HG03108 (cell line): Measurements from ENCODE around the gene PHLDA3.
"Not testable (repeated sequence)": the region's sequence is repeated elsewhere in the genome, so short reads cannot be mapped to it uniquely, and the experiment has no call there.

ENCODE experiments used
- ATAC-seq: cut with Tn5 transposase; IDR thresholded peaks from one replicate; pipeline ENCODE4 v1.9.1; 2021; ENCODE audit warnings: moderate library complexity; ENCODE audit not compliant: unreplicated experiment

Gene PHLDA3

DNA sequence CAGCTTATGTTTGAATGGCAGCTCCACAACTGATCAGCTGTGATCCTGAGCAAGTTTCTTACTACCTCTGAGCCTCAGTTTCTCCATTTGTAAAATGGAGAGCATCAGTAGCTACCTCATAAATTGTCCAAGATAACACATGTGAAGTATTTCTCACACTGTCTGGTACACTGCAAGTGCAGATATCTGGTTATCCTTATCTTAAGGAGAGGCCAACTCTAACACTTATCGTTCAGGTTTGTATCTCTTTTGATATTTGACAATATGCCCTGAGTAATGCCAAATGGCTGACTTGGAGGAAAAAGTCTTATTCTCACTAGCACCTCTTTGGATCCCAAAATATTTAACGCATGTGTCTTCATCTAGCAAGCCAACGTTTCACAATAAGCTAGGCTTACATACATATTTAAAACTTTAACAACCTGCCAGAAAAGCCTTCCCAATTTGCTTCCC is 35.2 kb upstream of the PHLDA3 start:
- ATAC-seq: no peak

DNA sequence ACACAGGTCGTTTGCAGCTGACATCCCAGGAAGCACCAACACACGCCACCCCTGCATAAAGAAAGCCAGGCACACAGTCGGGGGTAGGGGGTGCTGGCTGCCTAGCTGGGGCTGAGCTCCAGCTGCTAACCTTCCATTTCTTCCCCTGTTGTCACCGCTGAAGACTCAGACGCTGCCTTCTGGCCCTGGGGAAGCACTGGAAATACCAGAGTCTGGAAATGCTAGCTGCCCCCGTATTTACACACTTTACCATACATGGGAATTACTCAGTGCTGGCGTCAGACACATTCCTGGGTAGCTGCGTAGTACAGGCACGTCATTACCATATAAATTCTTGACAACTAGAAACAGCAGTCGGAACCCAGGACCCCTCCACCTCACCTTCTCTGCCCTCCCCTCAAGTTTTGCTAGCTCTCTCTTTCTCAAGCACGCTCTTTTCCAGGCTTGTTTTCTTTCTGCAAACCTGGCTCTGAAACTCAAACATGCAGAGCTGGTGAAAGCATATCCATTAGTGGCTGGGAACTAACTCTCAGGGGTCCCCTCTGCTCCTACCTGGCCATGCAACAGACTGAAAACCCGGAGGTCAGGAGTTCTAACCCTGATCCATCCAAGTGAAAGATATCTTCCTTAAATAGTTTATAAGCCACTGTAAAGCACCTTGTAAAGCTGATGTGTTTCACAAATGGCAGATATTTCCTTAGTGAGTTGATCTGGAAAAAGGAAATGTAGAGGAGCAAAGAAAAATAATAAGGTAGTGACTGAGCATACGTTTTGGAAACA is 34.6 kb upstream of the PHLDA3 start:
- ATAC-seq: no peak

DNA sequence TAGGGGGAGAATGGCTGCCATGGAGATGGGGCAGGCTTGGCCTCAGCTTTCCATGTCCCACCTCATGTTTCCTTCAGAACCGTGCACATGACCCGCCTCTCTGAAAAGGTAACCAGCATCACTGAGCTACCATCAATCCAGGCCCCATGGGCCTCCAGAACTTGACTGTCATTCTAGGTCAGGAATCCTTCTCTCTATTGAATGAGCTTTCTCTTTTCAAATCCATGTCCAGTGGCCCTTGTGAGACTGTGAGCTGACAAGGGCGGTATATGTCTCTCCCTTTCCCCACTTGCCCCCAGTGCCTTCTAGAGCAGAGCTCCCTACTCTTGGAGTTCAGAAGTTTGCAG is 33.5 kb upstream of the PHLDA3 start:
- no peak for ATAC-seq

DNA sequence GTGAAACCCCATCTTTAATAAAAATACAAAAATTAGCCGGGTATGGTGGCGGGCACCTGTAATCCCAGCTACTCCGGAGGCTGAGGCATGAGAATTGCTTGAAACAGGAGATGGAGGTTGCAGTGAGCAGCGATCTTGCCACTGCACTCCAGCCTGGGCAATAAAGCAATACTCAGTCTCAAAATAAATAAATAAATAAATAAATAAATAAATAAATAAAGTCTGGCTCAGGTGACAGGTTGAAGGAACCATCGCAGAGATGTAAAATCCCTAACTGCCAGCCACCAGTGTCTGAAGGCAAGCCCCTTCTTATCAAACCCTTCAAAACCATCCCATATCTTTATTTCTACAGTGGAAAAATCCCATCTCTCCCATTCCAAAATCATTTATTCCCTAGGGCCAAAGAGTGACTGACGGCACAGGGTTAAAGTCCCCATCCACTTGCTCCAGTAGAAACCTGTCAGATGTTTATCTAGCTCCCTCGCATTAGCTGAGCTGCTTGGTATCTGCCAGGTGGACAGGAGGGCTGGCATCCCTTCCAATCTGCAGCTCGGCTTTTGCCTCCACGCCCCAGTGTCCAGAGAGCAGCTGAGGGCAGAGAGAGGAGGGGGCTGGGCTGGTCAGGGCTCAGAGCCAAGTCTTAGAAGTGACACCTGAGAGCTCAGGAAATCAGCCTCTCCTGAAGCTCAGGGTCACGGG is 33.0 kb upstream of the PHLDA3 start:
- no peak for ATAC-seq

DNA sequence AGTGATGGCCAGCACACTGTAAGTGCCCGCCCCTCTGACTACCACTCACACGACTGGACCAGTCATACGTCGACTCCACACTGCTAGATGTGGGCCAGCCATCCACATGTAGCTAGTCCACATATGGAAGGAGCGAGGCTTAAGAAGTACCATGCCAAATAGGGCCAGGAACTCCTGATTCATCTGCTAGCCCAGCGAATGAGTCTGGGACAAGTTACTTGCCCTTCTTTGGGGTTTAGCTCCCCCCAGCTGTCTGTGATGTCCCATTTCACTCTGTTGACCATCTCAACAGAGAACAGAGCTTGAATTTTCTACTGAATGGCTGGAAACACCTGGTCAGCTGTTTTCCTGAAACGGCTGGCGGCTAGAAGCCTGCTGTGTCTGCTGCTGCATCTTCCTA is 32.2 kb upstream of the PHLDA3 start:
- no peak for ATAC-seq

DNA sequence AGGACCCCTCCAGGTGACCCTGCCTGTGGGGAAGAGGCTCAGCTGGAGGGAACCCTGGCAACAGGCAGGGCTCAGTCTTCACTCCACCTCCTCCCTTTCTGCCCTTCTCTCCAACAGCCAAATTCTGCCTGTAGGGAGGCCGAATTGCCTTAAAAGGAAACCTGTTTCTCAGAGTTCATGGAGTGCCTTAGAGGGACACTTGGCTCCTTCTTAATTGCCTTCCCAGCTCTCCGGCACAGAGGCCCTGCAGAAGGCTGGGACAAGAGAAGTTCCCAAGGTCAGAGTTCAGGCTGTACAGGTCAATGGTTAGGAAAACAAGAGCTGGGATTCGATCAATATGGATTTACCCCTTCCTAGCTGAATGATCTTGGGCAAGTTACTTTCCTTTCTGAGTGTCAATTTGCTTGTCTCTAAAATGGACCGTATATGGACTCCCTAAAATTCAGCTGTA is 31.7 kb upstream of the PHLDA3 start:
- ATAC-seq: no peak

DNA sequence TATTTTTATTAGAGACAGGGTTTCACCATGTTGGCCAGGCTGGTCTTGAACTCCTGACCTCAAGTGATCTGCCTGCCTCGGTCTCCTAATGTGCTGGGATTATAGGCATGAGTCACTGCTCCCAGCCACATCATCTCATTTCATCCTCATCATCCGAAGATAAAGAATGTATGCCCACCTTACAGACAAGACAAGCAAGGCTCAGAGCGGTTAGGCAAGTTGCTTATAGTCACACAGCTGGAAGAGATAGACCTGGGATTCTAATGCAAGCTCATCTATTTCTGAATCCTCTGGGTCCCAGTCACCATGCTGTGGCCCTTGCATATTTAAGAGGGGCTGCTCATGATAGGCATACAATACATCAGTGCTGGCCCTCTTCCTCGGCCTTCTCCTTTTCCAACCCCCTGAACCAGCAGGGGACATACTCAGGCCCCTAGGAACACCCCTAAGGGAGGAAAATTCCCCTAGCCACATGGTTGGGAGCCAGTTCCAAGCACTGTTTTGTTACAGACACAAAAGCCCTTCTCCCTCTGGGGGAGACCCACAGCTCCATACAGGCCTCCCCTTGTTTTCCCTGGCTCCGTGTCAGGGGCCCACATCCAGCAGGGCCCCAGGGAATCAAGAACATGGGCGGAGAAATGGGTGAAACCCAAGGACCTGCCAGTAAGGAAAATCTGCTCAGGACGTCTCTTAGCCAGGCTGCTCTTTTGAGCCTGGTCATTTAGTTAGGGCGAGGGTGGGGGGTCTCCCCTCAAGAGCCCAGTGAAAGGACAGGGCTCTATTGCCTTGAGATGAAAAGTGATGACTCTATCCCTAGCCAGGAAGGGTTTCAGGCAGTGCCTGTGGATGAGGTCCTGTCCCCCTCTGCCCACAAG is 31.0 kb upstream of the PHLDA3 start:
- no peak for ATAC-seq

DNA sequence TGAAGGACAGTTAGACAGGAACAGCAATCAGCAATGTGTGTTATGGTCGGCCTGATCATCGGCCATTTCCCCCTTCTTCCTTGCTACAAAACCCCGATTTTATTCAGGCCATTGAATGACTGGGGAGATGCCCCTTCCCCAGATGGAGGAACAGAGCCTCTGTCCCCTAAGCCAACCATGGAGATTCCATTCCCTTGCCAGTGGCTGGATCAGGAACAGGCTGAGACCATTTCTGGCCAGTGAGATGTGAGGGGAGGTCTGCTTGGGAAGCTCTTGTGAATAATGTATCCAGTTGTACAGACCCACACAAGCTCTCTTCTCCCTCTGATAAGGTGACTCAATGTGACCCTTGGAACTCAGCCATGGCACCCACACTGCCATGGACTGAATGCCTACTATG is 30.2 kb upstream of the PHLDA3 start:
- no peak for ATAC-seq

DNA sequence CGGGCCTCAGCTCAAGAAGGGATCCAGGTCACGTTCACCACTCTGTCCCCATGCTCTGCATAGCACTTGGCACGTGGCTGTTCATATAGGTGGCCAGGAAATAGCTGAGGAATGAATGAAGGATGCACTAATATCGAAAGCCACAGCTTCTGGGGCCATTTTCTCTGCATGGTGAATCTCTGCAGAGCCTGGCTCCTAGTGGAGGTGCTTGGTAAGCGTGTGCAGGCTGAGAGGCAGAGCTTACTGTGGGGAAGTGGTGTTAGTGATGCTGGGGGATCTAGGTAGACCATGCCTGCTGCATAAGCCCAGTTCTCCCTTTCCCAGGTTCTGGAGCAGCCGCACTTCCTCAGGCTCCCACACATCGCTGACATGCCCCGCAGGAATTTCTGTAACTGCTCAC is 29.6 kb upstream of the PHLDA3 start:
- ATAC-seq: no peak

DNA sequence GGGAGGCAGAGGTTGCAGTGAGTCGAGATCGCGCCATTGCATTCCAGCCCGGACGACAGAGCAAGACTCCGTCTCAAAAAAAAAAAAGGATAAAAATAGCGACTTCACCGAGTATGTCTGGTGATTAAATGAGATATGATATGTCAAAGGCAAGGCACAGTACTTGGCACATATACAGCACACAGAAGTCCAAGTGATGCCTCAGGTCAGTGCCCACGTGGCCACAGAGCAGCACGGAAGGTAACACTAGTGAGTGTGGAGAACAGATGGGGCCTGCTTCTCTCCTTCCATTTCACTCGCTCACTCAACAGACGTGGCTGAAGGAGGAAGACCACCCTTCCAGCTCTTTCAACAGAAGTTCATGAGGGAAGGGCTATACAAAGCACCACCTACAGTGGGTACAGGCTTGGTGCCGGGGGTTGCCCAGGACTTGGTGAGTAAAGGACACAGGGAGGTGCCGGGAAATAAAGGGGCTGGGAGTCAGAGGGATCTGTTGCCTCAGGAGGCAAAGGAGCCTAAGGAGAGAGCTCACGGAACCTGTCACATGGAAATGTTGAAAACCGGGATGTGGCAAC is 29.0 kb upstream of the PHLDA3 start:
- ATAC-seq: no peak

DNA sequence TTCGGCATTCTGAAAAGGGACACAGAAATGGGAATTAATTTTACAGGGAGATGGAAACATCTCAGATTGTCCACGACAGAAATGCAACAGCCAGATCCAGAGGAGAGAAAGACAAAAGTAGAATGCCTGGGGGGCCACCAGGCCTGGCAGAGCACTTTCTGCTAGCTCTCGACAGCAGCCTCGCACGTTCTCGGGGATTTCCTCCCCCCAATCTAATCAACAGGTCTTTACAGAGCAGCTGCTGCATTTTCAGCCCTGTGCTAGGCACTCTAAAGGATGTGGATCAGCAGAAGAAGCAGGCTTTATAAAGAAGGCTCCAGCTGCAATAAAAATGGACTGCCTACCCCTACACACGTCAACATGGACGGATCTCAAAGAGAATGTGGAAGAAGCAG is 27.3 kb upstream of the PHLDA3 start:
- no peak for ATAC-seq

DNA sequence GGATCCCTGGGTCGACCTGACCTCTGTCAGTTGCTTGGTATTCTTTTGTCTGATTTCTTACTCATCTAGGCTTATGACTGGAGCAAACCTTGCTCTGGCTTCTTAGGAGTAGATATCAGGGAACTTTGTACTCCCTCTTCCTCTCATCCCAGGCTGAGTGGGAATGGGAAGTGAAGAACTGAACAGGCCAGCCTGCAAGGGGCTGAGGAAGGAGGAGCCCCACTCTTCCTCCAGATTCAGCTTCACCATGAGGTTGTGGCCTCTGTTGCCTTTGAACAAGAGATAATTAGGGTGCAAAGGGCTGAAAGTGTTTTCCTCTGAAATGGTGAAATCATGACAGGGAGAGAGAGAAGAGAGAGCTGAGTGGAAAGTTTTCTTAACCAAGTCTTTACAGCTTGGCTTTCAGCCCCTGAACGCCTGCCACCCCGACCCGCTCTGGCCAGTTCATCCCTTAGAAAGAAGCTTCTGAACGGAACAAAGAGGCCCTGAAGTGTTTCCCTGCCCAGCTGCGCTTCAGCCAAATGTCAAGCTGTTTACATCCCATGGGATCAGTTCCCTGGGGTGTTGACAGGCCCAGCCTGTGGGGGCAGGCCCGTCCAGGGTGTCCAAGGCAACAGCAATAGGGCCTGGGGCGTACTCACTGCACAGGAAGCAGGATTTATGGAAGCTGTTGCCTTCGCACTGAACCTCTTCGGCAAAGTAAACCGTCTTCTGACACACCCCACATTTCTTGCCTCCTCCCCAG is 26.7 kb upstream of the PHLDA3 start:
- ATAC-seq: no peak

DNA sequence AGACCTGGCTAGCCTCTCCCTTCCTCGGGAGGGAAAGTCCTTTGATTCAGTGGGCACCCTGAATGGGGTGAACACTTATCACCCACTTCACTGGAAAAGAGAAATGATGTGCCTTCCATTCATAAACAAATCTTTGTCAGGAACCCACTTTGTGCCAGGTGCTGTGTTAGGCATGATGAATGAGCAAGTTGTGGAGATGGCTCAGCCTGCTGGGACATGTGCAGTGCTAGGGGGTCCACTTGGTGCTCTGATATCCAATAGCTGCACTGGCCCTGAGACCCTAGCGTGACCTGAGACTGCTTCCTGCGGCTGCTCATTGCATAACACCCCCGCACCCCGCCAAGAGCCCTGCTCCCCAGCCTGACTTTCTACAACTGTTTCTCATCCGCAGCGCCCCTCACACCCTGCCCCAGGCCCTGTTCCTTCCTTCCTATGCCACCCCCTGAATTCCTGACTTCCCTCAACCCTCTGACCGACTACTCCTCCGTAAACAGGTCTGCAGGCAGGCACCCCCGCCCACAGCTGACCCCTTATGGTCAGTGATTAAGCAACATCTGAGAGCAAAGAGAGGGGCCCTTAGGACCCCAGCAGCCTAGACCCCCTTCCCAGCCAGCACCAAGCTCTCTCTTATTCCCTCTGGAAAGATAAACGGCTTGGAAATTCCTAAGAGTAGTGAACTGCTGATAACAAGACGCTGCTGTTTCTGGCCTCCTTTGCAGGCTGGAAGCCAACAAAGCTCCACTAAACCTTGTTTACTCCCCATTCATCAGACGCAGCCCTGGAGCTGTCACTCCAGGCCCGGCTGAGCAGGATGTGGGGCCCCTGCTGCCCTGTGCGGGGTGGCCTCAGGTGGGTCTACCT is 25.0 kb upstream of the PHLDA3 start:
- no peak for ATAC-seq

DNA sequence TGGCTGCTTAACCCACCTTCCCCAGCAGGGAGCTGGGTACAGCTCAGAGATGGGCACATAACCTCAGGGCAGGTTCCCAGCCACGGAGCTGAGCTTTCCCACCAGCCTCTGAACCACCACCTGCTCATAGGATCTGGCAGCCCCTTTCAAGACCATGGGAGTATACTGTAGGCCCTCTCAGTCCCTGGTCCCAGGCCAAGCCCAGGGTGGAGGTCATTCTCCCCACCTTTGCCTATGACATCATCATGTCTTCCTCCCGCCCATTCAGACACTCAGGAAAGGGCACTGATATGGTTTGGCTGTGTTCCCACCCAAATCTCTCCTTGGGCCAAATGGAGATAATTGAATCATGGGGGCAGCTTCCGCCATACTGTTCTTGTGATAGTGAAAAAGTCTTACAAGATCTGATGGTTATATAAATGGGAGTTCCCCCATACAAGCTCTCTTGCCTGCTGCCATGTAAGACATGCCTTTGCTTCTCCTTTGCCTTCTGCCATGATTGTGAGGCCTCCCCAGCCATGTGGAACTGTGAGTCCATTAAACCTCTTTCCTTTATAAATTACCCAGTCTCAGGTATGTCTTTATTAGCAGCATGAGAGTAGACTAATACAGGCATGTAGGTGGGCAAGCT is 24.2 kb upstream of the PHLDA3 start:
- ATAC-seq: not testable (repeated sequence)

DNA sequence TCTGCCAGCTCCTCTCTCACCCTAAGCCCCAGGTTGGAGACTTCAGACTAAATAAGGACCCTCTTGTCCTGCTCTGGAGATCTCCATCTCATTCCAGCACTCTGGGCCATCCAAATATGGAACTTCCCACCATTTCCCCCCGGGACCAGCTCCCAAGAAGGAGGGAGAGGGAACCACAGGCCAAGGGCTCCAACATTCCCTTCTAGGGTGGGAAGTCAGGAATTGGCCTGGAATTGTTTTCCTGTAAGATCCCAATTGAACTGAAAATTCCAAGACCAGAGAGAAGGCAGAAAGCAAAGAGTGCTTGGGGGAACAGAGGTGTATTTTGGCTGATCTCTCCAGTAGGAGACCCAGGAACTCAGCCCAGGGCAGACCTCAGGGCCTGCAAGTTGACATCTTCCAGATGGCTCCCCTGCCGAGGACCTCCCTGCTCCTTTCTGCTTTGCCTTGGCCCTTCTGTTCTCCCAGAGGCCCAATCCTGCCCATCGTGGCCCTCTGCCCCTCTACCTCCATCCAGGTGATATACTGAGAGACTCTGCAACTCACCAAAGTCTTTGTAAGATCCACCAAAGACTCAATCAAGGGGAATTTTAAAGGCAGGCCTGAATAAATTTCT is 23.0 kb upstream of the PHLDA3 start:
- no peak for ATAC-seq

DNA sequence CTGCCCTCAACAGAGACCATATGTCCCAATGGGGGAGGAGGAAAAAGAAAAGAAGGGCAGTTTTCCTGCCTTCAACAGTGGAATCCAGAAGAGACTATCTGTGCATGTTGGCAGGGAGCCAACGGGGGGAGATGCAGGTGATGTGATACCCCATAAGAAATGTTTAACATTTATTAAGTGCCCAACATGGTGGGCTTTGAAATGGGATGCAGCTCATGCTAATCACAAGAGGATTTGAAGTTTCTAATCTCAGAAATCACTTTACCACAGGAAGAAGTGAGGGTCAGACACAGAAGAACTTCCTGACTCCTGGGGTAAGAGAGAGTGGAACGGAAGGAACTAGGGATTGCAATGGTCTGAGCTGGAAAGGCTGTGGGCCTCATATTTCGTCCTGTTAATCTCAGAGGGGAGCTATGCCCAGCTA is 21.7 kb upstream of the PHLDA3 start:
- ATAC-seq: no peak

DNA sequence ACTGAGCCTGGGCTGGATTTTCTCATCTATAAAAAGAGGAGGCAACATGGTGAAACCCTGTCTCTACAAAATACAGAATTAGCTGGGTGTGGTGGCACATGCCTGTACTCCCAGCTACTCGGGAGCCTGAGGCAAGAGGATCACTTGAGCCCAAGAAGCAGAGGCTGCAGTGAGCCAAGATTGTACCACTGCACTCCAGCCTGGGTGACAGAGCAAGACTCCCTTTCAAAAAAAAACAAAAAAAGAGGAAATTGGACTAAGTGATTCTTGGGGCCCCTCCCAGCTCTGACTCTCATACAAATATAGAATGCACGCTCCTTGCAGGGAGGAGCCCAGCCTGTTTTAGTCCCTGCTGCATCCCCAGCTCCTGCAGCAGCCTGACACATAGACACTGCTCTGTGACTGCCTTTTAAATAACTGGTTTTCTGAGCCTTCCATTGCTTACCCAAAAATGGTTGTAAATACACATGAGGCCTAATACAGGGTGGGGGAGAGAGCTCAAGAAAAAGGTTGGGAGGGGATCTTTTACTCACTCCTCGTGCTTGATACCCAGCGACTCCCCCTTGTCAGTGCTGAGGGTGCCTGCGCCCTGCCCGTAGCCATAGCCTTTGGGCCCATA is 20.8 kb upstream of the PHLDA3 start:
- ATAC-seq: no peak
